HCT116 (cell line): ENCODE data around the gene NBAS.
"Not testable (repeated sequence)": the region's sequence is repeated elsewhere in the genome, so short reads cannot be mapped to it uniquely, and the experiment has no call there.

Source experiments
- CEBPB ChIP-seq: IDR thresholded peaks from 2 replicates; pipeline ENCODE4 v1.6.1; 2012; ENCODE audit warnings: low read depth
- EGR1 ChIP-seq: IDR thresholded peaks from 2 replicates; pipeline ENCODE4 v1.6.1; 2012; ENCODE audit warnings: low read depth
- EZH2 ChIP-seq: fragments of 200-600 bp; sonication (generic); IDR thresholded peaks from 2 replicates; pipeline ENCODE4 v1.6.1; 2017; ENCODE audit warnings: antibody characterized with exemption, mixed run types
- POLR2A ChIP-seq: IDR thresholded peaks from 2 replicates; pipeline ENCODE4 v1.7.0; 2011; ENCODE audit warnings: borderline replicate concordance; ENCODE audit not compliant: insufficient read depth, insufficient read length; ENCODE audit errors: extremely low read depth
- SP1 ChIP-seq: IDR thresholded peaks from 2 replicates; pipeline ENCODE4 v1.6.1; 2012; ENCODE audit warnings: low read depth
- TF ChIP-seq, protein P1 (sequence below), 3 experiments: fragments of 200-600 bp in 1 of 3; sonication (generic) in 1 of 3; IDR thresholded peaks in 2 of 3; conservative IDR thresholded peaks in 1 of 3; 2 replicates each; pipeline ENCODE4 v1.5.1; 2012 to 2017; ENCODE audit warnings: low read depth in 2 of 3, low read length in 2 of 3, antibody characterized with exemption in 1 of 3, borderline replicate concordance in 1 of 3, control low read depth in 1 of 3, mild to moderate bottlenecking in 1 of 3, mixed read lengths in 1 of 3, mixed run types in 1 of 3, moderate library complexity in 1 of 3; ENCODE audit not compliant: insufficient read depth in 1 of 3
- TF ChIP-seq, protein P2 (sequence below): IDR thresholded peaks from 2 replicates; pipeline ENCODE4 v1.6.1; 2012

DNA sequence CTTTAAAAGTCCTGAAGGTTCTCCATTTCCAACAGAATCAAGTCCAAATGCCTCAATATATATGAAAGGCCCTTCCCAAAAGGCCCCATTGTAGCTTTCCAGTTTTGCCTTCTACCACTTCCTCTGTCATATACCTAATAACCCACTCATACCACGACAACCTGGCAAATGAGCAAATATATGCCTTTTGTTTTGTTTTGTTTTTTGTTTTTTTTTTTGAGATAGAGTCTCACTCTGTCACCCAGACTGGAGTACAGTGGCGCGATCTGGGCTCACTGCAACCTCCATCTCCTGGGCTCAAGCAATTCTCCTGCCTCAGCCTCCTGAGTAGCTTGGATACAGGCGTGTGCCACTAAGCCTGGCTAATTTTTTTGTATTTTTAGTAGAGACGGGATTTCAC lies 20.6 kb downstream of the NBAS start:
- TF ChIP-seq POLR2A, SP1, EZH2, CEBPB, EGR1: not testable (repeated sequence)
- TF ChIP-seq, protein P1, sequence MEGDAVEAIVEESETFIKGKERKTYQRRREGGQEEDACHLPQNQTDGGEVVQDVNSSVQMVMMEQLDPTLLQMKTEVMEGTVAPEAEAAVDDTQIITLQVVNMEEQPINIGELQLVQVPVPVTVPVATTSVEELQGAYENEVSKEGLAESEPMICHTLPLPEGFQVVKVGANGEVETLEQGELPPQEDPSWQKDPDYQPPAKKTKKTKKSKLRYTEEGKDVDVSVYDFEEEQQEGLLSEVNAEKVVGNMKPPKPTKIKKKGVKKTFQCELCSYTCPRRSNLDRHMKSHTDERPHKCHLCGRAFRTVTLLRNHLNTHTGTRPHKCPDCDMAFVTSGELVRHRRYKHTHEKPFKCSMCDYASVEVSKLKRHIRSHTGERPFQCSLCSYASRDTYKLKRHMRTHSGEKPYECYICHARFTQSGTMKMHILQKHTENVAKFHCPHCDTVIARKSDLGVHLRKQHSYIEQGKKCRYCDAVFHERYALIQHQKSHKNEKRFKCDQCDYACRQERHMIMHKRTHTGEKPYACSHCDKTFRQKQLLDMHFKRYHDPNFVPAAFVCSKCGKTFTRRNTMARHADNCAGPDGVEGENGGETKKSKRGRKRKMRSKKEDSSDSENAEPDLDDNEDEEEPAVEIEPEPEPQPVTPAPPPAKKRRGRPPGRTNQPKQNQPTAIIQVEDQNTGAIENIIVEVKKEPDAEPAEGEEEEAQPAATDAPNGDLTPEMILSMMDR (IDR thresholded peaks at IDR 0.05 in 2 of 3, conservative IDR thresholded peaks at IDR 0.05 in 1 of 3; ENCODE audit: borderline replicate concordance in 1 of 3, insufficient read depth in 1 of 3, low read depth in 2 of 3, low read length in 2 of 3): not testable (repeated sequence)
- TF ChIP-seq, protein P2, sequence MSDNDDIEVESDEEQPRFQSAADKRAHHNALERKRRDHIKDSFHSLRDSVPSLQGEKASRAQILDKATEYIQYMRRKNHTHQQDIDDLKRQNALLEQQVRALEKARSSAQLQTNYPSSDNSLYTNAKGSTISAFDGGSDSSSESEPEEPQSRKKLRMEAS: not testable (repeated sequence)
